COR-L47 (cell line): ENCODE results near the gene GCM1.

Experiments
- DNase-seq: peaks from one replicate; lab custom pipeline; 2025; lab: John Stamatoyannopoulos, UW

The GCM1 gene

GRCh38 chr6:53152576-53152975, 3.9 kb upstream of the GCM1 start:
- DNase-seq: no peak

- no peak for DNase-seq
These were observed 3.0 kb upstream of the GCM1 start for GRCh38 chr6:53151676-53152075.

GRCh38 chr6:53144802-53145201, 3.8 kb downstream of the GCM1 start:
- no peak for DNase-seq

GRCh38 chr6:53143710-53144109, 4.9 kb downstream of the GCM1 start:
- DNase-seq: no peak

GRCh38 chr6:53142810-53143209, 5.8 kb downstream of the GCM1 start:
- no peak for DNase-seq

DNA sequence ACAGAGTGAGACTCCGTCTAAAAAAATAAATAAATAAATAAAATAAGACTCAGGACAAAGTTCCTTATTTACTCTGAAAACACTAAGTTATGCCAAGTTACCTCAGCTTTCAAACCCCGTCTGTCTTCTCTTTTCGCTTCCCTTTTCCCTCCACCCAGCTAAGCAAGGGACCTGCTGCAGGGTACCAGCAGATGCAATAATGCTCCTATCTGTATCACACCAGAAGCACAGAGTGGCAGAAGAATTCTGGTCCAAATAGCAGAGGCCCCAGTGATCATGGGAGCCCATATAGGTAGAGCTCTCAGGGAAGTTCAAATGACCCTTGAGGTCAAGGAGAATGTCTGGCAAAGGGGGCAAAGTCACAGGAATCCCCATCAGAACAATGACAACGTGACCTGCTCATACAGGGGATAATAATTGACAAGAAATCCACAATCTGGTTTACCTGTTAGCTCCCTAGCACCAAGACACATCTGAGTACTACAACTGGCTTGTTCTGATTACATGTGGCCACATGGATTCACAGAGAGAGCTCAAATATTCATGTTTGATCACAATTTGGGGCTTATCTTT, 8.7 kb downstream of the GCM1 start:
- no peak for DNase-seq

DNA sequence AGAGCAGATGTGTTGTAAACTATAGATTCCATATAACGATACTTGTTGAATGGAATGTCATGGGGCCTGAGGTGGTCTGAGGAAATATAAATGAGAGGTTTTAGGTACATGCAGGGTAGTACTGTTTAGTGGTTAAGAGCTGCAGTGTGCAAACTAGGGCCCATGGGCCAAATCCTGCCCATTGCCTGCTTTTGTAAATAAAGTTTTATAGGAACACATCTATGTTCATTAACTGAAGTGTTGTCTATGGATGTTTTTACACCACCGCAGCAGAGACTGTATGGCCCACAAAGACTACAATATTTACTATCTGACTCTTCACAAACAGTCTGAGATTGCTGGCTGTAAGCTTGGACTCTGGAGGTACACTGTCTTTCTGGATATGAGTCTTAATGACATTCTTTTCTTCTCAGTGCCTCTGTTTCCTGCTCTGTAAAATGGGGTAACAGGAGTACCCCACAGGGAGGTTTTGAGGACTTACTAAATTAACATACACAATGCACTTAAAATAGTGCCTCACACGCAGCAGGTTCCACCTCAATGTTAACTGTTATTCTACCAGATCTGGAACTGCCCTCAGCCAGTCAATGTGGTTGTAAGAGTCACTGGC, 12.5 kb downstream of the GCM1 start:
- no peak for DNase-seq

DNA sequence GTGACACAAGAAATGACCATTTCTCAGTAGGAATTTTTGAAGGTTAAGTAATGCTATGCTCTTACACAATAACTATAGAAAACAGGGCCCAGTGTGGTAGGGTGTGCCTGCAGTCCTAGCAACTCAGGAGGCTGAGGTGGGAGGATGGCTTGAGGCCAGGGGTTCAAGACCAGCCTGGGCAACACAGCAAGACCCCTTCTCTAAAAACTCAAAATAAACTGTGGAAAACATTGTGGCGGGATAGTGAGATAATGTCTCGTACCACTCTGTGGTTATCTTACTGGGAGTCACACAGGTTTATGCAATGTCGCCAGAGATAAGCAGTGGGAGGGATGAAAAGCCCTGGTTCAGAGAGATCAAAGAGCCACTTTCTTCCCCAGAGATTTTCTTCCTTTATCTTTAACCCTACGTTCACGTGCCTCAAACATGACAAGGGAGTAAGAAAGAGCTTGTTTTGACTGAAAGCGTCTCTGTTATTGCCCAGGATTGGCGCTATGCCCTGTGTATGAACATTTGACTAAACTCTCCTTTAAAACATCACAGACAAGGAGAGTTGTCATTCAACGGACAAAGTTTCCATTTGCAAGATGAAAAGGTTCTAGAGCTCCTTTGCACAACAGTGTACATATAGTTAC, 13.9 kb downstream of the GCM1 start:
- no peak for DNase-seq

DNA sequence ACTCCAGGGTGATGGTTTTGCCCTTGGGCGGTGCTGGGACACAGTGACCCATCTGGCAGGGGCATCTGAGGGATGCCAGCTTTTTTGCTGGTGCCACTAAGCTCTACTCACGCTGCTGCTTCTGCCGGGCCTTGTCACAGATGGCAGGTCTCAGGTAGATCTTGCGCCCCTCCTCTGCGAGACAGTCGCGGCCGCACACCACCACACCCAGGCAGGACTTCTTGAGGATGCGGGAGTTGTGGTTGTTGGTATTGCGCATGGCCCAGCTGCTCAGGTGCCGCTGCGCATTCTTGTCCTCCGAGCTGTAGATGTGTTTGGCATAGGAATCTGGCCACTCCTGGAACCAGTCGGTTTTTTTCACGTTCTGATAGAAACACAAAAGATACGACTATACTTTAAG, 14.7 kb downstream of the GCM1 start:
- DNase-seq: no peak

GRCh38 chr6:53130569-53131290, 17.9 kb downstream of the GCM1 start:
- DNase-seq: no peak

DNA sequence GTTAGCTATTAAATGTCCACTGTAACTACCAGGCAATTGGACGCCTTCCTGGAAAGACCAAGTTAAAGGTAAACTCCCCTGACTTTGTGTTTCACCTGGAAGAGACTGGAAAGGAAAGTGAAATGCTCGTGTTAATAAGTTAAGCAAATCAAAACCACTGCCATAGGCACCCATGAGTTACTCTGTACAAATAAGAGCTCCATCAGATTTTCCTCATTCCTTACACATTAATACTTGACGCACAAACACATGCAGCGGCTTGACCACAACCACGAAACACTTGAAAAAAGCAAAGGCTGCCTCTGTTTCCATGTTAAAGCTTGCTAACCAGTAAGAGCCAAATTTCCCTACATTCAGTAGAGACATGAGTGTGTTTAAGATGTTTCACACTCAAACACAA, 19.8 kb downstream of the GCM1 start:
- no peak for DNase-seq

- DNase-seq: no peak
These were observed 23.4 kb downstream of the GCM1 start for GRCh38 chr6:53125276-53125675.

DNA sequence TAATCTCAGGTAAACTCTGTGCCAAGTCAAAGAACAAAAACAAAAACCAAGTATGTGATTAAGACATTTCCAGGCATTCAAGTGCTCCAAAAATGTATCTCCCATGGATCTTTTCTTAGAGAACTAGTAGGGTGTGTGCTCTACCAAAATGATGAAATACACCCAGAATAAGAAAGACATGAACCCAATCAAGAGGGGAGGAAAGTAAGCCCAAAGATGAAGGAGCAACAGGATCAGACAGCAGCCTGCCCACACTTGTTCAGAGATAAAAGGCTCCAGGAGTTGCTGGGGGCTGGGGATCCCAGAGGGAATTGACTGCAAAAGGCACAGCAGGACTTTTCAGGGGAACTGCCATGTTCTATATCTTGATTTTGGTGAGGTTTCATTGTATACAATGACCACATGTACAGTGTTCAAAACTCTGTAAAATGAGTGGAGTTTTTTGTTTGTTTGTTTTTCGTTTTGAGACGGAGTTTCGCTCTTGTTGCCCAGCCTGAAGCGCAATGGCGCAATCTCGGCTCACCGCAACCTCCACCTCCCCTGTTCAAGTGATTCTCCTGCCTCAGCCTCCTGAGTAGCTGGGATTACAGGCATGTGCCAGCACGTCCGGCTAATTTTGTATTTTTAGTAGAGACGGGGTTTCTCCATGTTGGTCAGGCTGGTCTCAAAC, 24.4 kb downstream of the GCM1 start:
- DNase-seq: no peak

DNA sequence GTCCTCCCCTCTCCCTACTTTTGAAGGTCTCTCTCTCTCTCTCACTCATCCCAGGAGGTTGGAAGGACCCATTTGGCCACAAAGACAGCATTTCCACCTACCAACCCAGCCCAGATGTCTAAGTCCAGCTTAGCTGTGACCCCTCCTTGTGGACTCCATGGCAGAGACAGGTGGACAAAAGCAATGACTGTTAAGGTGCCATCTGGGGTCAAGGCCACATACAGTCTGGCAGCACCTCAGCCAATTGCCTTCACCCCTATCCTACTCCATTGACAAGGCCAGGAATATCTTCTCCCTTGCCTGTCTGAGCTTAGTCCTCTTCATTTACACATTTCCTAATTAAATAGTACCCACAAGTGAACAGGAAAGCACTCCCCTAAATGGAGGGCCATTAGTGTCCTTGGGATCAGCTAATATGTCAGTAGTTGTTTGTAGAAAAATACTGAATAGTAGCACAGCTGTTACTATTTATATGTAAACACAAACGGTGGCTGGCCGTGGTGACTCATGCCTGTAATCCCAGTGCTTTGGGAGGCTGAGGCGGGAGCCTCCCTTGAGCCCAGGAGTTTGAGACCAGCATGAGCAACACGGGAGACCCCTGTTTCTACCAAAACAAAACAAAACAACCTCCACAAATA, 28.8 kb downstream of the GCM1 start:
- DNase-seq: peak; percentile 53

GRCh38 chr6:53119349-53119748, 29.3 kb downstream of the GCM1 start:
- no peak for DNase-seq

DNA sequence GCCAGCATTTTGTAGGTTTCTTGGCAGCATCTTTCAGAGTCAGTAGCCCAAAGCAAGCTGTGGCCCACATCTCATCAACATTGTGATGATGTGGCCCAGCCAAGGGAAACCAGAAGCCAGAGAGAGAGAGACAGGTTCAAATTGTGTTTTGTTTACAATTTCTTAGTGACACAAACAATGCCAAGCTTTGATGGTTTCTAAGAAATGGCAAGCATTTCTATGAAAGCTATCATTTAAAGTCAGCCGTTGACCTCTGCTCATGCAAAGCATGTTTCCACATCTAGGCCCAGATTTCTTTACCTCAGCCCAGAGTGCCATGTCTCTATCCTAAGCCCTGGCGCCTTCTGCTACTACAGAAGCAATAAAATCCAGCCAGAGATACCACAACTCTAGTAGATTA, 32.9 kb downstream of the GCM1 start:
- no peak for DNase-seq

GRCh38 chr6:53115113-53115512, 33.5 kb downstream of the GCM1 start:
- no peak for DNase-seq

DNA sequence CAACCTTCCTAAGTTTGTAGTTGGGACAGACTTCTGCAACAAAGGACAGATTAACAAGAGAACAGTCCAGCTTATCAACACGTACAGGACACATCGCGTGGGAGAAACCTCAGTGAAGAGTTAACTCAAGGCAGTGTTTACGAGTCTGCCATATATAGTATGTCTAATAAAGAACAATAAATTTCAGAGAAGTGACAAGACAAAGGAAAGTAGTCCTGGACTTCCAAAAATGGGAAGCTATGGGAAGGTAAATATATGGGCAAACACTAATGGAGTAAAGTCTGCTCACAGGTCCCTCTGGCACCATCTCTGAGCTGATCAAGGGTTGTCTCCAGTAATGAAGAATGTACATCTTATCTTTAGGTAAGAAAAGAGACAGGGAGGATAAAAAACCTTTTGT, 34.9 kb downstream of the GCM1 start:
- DNase-seq: no peak

GRCh38 chr6:53112871-53113270, 35.8 kb downstream of the GCM1 start:
- DNase-seq: peak; percentile 47

DNA sequence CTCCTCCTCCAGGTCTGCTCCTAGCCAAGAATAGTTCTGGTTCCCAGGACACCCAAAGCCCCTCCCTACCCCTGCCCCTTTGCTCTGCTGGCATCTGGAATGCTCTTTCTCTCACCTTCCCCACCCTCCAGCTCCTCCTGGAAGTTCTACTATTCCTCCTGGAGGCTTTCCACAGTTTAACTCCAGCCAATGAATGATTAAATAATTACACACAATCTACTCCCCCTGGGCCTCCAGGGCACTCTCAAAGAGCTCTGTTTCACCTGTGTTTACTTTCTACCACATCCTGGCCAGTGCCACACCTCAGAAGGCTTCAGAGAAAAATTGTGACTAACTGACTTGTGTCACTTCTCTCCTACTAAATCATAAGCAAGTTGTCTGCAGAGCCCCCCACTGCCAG, 36.2 kb downstream of the GCM1 start:
- DNase-seq: peak; percentile 81

DNA sequence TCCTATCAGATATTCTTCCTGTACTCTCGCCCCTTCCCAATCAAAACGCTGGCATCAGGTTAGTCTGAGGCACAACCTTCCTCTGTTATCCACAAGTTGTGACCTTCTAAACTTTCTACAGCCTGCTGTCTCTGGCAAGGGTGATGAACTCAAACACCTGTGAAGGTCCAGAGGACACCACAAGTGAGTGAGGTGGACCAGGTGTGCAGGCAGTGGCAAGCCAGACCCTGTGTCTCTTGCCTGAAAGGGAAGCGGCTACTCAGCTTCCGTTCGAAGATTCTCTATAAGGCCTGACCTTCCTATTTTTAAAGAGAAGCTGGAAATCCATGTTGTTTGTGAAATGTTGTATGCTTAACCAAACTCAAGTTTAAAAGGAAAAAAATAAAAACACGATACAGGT, 36.8 kb downstream of the GCM1 start:
- no peak for DNase-seq

GRCh38 chr6:53109612-53110011, 39.0 kb downstream of the GCM1 start:
- DNase-seq: no peak
